Stimulated activated naive CD8-positive, alpha-beta T cell treated with anti-CD3 and anti-CD28 coated beads, Interleukin-15, Interleukin-2, amounts not matched to agents 100 U/mL and 50 U/mL, for 24 hours (primary cell): ENCODE results near the gene TRPT1.

Source experiments
- ATAC-seq: fragments of 150-1000 bp; cut with Tn5 transposase; one replicate; pipeline ENCODE4 v1.10.0; 2021
- DNase-seq: peaks from one replicate; pipeline ENCODE4 v3.0.0; 2021

The TRPT1 gene

GRCh38 chr11:64208086-64208795 lies 17.7 kb downstream of the TRPT1 start:
- DNase-seq = no peak

GRCh38 chr11:64207256-64208085 lies 18.5 kb downstream of the TRPT1 start:
- ATAC-seq = peak; percentile 84
- DNase-seq = peak; percentile 89

More at GRCh38 chr11:64208086-64208795, 17.7 kb downstream of the TRPT1 start:
- no peak for ATAC-seq

GRCh38 chr11:64206457-64207255 lies 19.3 kb downstream of the TRPT1 start, which contains the start of gene FERMT3:
FERMT3 (plus strand) TSS chr11:64206721; CDS start chr11:64207365, 644 bp downstream.
- ATAC-seq (peak; percentile 65), DNase-seq (peak; percentile 85)

- no peak for ATAC-seq
- DNase-seq = peak; percentile 77
Measured at GRCh38 chr11:64204464-64204989, 21.5 kb downstream of the TRPT1 start.

- no peak for ATAC-seq
- DNase-seq = no peak
Measured at GRCh38 chr11:64204080-64204440, 21.9 kb downstream of the TRPT1 start.

- ATAC-seq = no peak
- DNase-seq = no peak
Measured at GRCh38 chr11:64203421-64204079, 22.4 kb downstream of the TRPT1 start.

GRCh38 chr11:64202992-64203391 lies 23.0 kb downstream of the TRPT1 start:
- DNase-seq (no peak), ATAC-seq (no peak)

- DNase-seq = no peak
- ATAC-seq = no peak
Measured at GRCh38 chr11:64201543-64201942, 24.4 kb downstream of the TRPT1 start.

GRCh38 chr11:64198511-64198910 lies 27.5 kb downstream of the TRPT1 start:
- no peak for DNase-seq
- no peak for ATAC-seq

GRCh38 chr11:64196626-64197025 lies 29.4 kb downstream of the TRPT1 start:
- DNase-seq (no peak), ATAC-seq (no peak)

- DNase-seq (no peak), ATAC-seq (no peak)
Measured at GRCh38 chr11:64192434-64192833, 33.6 kb downstream of the TRPT1 start.

- no peak for ATAC-seq
- DNase-seq = peak; percentile 50
Measured at GRCh38 chr11:64186492-64187165, 39.4 kb downstream of the TRPT1 start.

GRCh38 chr11:64185693-64186491 lies 40.1 kb downstream of the TRPT1 start, which contains the start of gene STIP1:
STIP1 (plus strand) TSS chr11:64186171; CDS start chr11:64186262, 91 bp downstream.
- DNase-seq (peak; percentile 99), ATAC-seq (peak; percentile 95)

GRCh38 chr11:64185175-64185692 lies 40.8 kb downstream of the TRPT1 start:
- no peak for ATAC-seq
- no peak for DNase-seq

GRCh38 chr11:64183890-64184289 lies 42.1 kb downstream of the TRPT1 start:
- DNase-seq = no peak

GRCh38 chr11:64181506-64182411 lies 44.2 kb downstream of the TRPT1 start:
- ATAC-seq = no peak
- DNase-seq = peak; percentile 66

More at GRCh38 chr11:64183890-64184289, 42.1 kb downstream of the TRPT1 start:
- no peak for ATAC-seq

- ATAC-seq = no peak
- DNase-seq = no peak
Measured at GRCh38 chr11:64180891-64181290, 45.1 kb downstream of the TRPT1 start.

GRCh38 chr11:64178951-64179639 lies 46.9 kb downstream of the TRPT1 start:
- no peak for DNase-seq
- no peak for ATAC-seq
